ENCODE data around the gene KIF18B. TPM values are rescaled to one million over a fixed set of nuclear protein-coding genes. Genes with fewer than 3 reads are reported as not detected.

KIF18B gene
- total and polyA plus RNA-seq, 2 of the 8 experiments (the other 6 are each of a cell fraction or from before 2014, with no cell fraction given), result 39.0 to 59.4 TPM

DNA sequence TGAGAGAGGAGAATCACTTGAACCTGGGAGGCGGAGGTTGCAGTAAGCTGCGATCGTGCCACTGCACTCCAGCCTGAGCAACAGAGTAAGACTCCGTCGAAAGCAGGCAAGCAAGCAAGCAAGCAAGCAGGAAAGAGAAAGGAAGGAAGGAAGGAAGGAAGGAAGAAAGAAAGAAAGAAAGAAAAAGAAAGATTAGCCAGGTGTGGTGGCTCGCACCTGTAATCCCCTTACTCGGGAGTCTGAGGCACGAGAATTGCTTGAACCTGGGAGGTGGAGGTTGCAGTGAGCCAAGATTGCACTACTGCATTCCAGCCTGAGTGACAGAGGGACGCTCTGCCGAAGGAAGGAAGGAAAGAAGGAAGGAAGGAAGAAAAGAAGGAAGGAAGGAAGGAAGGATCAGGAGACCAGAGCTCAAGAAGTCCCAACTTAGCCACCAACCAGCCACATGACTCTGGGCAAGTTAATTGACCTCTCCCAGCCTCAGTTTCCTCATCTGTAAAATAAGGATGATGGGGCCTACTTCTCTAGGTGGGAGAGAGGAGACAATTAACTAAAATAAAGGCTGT is 38.7 kb downstream of the KIF18B start:
- Histone ChIP-seq H4K91ac (replicated peaks; ENCODE audit: insufficient read length, low read length) (no peak overlapping the region), H3K14ac (ENCODE audit: insufficient read length) (no peak overlapping the region), H4K8ac (ENCODE audit: extremely low read depth, insufficient read depth, low read length) (no peak overlapping the region), H2BK15ac (ENCODE audit: low read length) (no peak overlapping the region), H3K23me2 (ENCODE audit: low read depth, low read length) (peaks cover 6% of the 10 kb centered on the region), H3K36me3 (ENCODE audit: control insufficient read depth in 2 of 4, insufficient read depth in 4 of 4, low read length in 3 of 4) (no peaks in the 10 kb centered on the region), H2AFZ (ENCODE audit: low read length) (no peak overlapping the region), H3K27me3 (replicated peaks in 1 of 4; ENCODE audit: control insufficient read depth in 3 of 4, extremely low read depth in 1 of 4, insufficient read depth in 3 of 4, low read length in 3 of 4) (peaks cover 0 to 21% (median 15%) of the 10 kb centered on the region in 4 experiments; a peak in 6 of 7 replicates), H4K20me1 (replicated peaks in 1 of 2; ENCODE audit: control insufficient read depth in 1 of 2, insufficient read depth in 2 of 2, low read length in 2 of 2) (no peaks in the 10 kb centered on the region), H2BK120ac (replicated peaks; ENCODE audit: low read depth, low read length) (no peak overlapping the region), H2BK5ac (ENCODE audit: low read depth, low read length) (no peak overlapping the region), H3K4me2 (ENCODE audit: insufficient read depth in 1 of 2, low read depth in 2 of 2, low read length in 2 of 2) (no peak overlapping the region), H3K27ac (ENCODE audit: low read depth, low read length) (no peak overlapping the region), H4K5ac (ENCODE audit: insufficient read length, low read depth, low read length) (no peak overlapping the region), H3K4me3 (ENCODE audit: extremely low read depth in 1 of 4, insufficient read depth in 2 of 4, low read depth in 3 of 4, low read length in 4 of 4) (no peak overlapping the region), H3K4ac (replicated peaks; ENCODE audit: insufficient read length, low read depth, low read length) (no peak overlapping the region), H3K79me1 (ENCODE audit: low read depth, low read length) (no peaks in the 10 kb centered on the region), H2BK20ac (ENCODE audit: low read length) (no peak overlapping the region), H3K79me2 (ENCODE audit: control insufficient read depth in 1 of 2, insufficient read depth in 2 of 2, low read length in 2 of 2) (no peaks in the 10 kb centered on the region), H3K18ac (ENCODE audit: extremely low read depth, low read length) (no peak overlapping the region), H3K9me3 (ENCODE audit: insufficient read depth in 2 of 2, low read depth in 1 of 2, low read length in 1 of 2) (no peaks in the 10 kb centered on the region), H3K4me1 (replicated peaks in 1 of 4; ENCODE audit: control insufficient read depth in 3 of 4, insufficient read depth in 4 of 4, low read length in 3 of 4) (peaks cover 0 to 11% (median 5%) of the 10 kb centered on the region in 4 experiments; a peak in 6 of 7 replicates), H2BK12ac (ENCODE audit: low read depth, low read length) (no peak overlapping the region), H3K23ac (ENCODE audit: insufficient read length) (no peak overlapping the region), H3K9ac (replicated peaks in 1 of 4; ENCODE audit: extremely low read depth in 1 of 4, low read depth in 3 of 4, low read length in 3 of 4) (no peak overlapping the region), H2AK5ac (ENCODE audit: low read depth, low read length) (no peak overlapping the region), H3K56ac (replicated peaks; ENCODE audit: insufficient read length, low read depth, low read length) (no peak overlapping the region)
- TF ChIP-seq, protein P1, sequence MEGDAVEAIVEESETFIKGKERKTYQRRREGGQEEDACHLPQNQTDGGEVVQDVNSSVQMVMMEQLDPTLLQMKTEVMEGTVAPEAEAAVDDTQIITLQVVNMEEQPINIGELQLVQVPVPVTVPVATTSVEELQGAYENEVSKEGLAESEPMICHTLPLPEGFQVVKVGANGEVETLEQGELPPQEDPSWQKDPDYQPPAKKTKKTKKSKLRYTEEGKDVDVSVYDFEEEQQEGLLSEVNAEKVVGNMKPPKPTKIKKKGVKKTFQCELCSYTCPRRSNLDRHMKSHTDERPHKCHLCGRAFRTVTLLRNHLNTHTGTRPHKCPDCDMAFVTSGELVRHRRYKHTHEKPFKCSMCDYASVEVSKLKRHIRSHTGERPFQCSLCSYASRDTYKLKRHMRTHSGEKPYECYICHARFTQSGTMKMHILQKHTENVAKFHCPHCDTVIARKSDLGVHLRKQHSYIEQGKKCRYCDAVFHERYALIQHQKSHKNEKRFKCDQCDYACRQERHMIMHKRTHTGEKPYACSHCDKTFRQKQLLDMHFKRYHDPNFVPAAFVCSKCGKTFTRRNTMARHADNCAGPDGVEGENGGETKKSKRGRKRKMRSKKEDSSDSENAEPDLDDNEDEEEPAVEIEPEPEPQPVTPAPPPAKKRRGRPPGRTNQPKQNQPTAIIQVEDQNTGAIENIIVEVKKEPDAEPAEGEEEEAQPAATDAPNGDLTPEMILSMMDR (IDR thresholded peaks at IDR 0.05; ENCODE audit: control extremely low read depth in 1 of 3, insufficient read depth in 1 of 3, low read depth in 1 of 3, low read length in 3 of 3), result no peak
- TF ChIP-seq CHD2 (IDR thresholded peaks at IDR 0.05; ENCODE audit: low read length) (no peak), NANOG (IDR thresholded peaks at IDR 0.05; ENCODE audit: insufficient read depth, low read depth, low read length, poor library complexity, severe bottlenecking) (no peak), FOSL1 (IDR thresholded peaks at IDR 0.05; ENCODE audit: insufficient read depth, low read depth, low read length) (no peak)
- no peak for DNase-seq (ENCODE audit: low read depth in 1 of 2, low spot score in 2 of 2)
- no peak for FAIRE-seq
- 93% methylated on average over 10 of the region's 10 CpGs; no CpG with 5 or more reads in 1 of the 2 experiments for WGBS, 2 experiments (ENCODE audit: extremely low coverage in 1 of 2, insufficient coverage in 1 of 2, insufficient read length in 1 of 2, insufficient replicate concordance in 2 of 2, low coverage in 1 of 2, low lambda C conversion rate in 2 of 2, missing lambda C conversion rate in 1 of 2)
- POLR2A ChIA-PET (ENCODE audit: partially characterized antibody), result interaction anchor here (0.9 to 4.0 kb wide), 3 partner anchors 9 to 27 kb away, joined by 3 to 23 read pairs (median 17); partner anchors contain the start of gene EFTUD2
- CTCF ChIA-PET (ENCODE audit: partially characterized antibody), result interaction anchor here (1.0 to 8.4 kb wide), 5 partner anchors 13 to 227 kb away, joined by 3 to 83 read pairs (median 3); partner anchors contain the start of gene ACBD4
